HG03159 (cell line): ENCODE results near the gene ZRANB1.

ENCODE experiments used
- ATAC-seq: cut with Tn5 transposase; IDR thresholded peaks from one replicate; pipeline ENCODE4 v1.9.1; 2021; ENCODE audit warnings: mild to moderate bottlenecking, moderate library complexity; ENCODE audit not compliant: unreplicated experiment

ZRANB1 gene

GRCh38 chr10:125033146-125033924, 91.4 kb downstream of the ZRANB1 start:
- ATAC-seq = no peak

GRCh38 chr10:125034675-125035074, 92.8 kb downstream of the ZRANB1 start:
- ATAC-seq = no peak

- no peak for ATAC-seq
Observed at GRCh38 chr10:125035136-125035535, 93.2 kb downstream of the ZRANB1 start.

- ATAC-seq = no peak
Observed at GRCh38 chr10:125035588-125036295, 93.8 kb downstream of the ZRANB1 start.

- no peak for ATAC-seq
Observed at GRCh38 chr10:125037145-125037877, 95.4 kb downstream of the ZRANB1 start.
